Astrocyte of the cerebellum (primary cell): ENCODE data around the gene ZNF652.

Experiments used
- DNase-seq: peaks from one replicate; pipeline ENCODE4 v3.0.0-alpha.2; 2011; ENCODE audit warnings: low read depth
- H3K4me3 ChIP-seq: 2 replicates; pipeline ENCODE4 v1.5.1; 2011; ENCODE audit warnings: mild to moderate bottlenecking, low read depth, low read length, moderate library complexity
- CTCF ChIP-seq: IDR thresholded peaks from 2 replicates; pipeline ENCODE4 v1.5.1; 2012; ENCODE audit warnings: low read length, low read depth, moderate library complexity, mild to moderate bottlenecking; ENCODE audit errors: missing control alignments
- in situ Hi-C: cut with HindIII; loops from 2 replicates; pipeline ENCODE4 v1.10.0; 2017; ENCODE audit warnings: low sequenced_read_pairs

Gene ZNF652

DNA sequence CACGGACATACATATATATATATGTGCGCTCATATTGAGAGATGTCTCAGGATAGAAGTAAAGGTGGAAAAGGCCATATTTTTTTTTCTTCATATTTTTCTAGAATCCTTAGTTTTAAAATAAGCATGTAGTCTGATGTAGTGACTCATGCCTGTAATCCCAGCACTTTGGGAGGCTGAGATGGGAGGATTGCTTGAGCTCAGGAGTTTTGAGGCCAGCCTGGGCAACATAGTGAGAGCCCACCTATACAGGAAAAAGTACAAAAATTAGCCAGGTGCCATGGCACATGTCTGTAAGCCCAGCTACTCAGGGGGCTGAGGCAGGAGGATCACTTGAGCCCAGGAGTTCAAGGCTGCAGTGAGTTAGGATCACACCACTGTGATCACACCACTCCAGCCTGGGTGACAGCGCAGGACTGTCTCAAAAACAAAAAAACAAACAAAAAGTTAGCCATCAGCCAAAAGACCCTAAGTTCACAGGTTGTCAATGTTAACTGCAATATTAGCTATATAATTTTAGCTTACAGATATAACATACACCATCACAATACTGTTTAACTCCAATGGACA is 10.4 kb downstream of the ZNF652 start:
- no peak for DNase-seq
- in situ Hi-C loops = no loop called here
- TF ChIP-seq CTCF = no peak
- no peak overlapping the region for H3K4me3 ChIP-seq

DNA sequence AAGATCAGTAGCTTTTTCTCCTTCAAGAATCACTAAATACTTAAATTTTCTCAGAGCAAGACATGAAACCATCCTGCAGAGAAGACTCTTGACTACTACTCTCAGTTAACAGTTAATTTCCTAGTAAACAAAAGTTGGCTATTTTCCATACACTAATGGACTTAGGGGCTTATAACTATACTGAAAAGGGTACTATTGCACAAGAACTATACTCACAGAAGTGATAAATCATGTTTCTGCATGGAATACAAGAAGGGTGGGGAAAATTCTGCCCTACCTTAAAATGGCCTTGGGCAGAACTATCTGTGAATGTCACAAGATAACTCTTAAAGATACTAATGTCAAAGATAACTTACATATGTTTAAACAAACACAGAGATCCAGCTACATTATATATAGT is 12.5 kb downstream of the ZNF652 start:
- DNase-seq = no peak
- H3K4me3 ChIP-seq = no peak overlapping the region
- in situ Hi-C loops = no loop called here
- TF ChIP-seq CTCF = no peak

DNA sequence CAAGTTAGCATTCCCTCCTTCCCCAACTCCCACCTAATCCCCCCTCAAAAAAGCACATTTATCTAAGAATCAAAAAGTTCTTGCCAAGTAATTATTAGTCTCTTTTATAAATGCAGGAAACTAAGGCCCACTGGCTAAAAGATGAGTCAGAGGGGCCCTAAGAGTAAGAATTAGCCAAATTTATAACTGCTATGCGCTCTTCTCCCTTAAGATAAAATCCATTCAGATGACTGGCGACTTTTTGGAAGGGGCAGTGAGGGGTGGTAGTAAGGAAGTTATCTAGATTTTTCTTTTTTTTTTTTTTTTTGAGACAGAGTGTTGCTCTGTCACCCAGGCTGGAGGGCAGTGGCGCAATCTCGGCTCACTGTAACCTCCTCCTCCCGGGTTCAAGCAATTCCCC is 17.1 kb downstream of the ZNF652 start:
- DNase-seq = no peak
- no peak overlapping the region for H3K4me3 ChIP-seq
- in situ Hi-C loops = loop anchor here (5.0 kb wide), 1 partner anchor 42 kb away; no protein-coding TSS in a partner anchor
- TF ChIP-seq CTCF = no peak

GRCh38 chr17:49343273-49343672 is 18.8 kb downstream of the ZNF652 start:
- in situ Hi-C loops = loop anchor here (5.0 kb wide), 1 partner anchor 44 kb away; no protein-coding TSS in a partner anchor
- H3K4me3 ChIP-seq = no peak overlapping the region
- no peak for TF ChIP-seq CTCF
- DNase-seq = no peak

GRCh38 chr17:49342575-49342936 is 19.5 kb downstream of the ZNF652 start:
- DNase-seq = no peak
- TF ChIP-seq CTCF = no peak
- in situ Hi-C loops = loop anchor here (5.0 kb wide), 1 partner anchor 45 kb away; no protein-coding TSS in a partner anchor
- H3K4me3 ChIP-seq = no peak overlapping the region

GRCh38 chr17:49341356-49341755 is 20.7 kb downstream of the ZNF652 start:
- TF ChIP-seq CTCF = no peak
- in situ Hi-C loops = loop anchor here (5.0 kb wide), 1 partner anchor 46 kb away; no protein-coding TSS in a partner anchor
- no peak overlapping the region for H3K4me3 ChIP-seq
- DNase-seq = no peak
